Erythroblast (primary cell): ENCODE data around the gene SLC25A44.

Experiments used
- GATA1 ChIP-seq: IDR thresholded peaks from 2 replicates; pipeline ENCODE4 v1.6.1; 2011; ENCODE audit warnings: low read depth, mild to moderate bottlenecking, control low read depth, low read length, moderate library complexity
- POLR2A ChIP-seq: IDR thresholded peaks from 2 replicates; pipeline ENCODE4 v1.6.1; 2011; ENCODE audit warnings: mild to moderate bottlenecking, low read length

GRCh38 chr1:156246781-156247459, 53.0 kb downstream of the SLC25A44 start:
- TF ChIP-seq POLR2A (no peak), GATA1 (no peak)
